COLO668 (cell line): Measurements from ENCODE around the gene SUV39H2.
"Not testable (repeated sequence)": the region's sequence is repeated elsewhere in the genome, so short reads cannot be mapped to it uniquely, and the experiment has no call there.

Source experiments
- DNase-seq: peaks from one replicate; lab custom pipeline; 2025; ENCODE audit not compliant: unreplicated experiment; lab: John Stamatoyannopoulos, UW

SUV39H2 gene, protein sequence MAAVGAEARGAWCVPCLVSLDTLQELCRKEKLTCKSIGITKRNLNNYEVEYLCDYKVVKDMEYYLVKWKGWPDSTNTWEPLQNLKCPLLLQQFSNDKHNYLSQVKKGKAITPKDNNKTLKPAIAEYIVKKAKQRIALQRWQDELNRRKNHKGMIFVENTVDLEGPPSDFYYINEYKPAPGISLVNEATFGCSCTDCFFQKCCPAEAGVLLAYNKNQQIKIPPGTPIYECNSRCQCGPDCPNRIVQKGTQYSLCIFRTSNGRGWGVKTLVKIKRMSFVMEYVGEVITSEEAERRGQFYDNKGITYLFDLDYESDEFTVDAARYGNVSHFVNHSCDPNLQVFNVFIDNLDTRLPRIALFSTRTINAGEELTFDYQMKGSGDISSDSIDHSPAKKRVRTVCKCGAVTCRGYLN

DNA sequence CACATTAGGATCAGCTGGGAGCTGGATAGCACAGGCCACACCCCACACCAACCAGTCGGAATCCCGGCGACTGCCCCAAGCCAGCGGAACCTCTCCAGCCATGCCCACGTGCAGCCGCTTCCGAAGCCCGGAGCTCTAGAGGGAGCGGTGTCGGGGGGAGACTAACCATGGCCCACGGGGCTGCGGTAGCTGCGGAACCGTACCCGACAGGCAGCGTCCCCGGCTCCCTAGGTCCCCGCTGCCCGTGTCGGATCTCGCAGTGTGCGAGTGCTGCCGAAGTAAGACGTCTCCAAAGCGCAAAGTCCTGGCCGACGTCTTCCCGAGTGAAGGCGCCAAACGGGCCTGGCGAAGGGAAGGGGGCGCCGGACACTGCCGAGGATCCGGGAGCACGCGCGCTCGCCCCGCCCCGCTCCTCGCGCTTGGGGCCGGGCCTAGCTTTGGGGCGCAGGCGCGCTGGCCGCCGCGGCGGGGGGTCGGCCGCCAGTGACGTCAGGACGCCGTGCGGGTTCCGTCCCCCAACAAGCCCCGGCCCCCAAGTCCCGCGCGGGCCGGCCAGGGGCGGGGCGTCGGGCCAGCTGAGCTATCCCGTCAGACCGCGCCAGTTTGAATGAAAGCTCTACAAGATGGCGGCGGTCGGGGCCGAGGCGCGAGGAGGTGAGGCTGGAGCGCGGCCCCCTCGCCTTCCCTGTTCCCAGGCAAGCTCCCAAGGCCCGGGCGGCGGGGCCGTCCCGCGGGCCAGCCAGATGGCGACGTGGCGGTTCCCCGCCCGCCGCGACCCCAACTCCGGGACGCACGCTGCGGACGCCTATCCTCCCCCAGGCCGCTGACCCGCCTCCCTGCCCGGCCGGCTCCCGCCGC lies at the start of gene SUV39H2:
Gene SUV39H2, plus strand, starts transcription at position 601 of the 858 bp plus-strand sequence. Its CDS starts 23 bp downstream, at position 624.
- DNase-seq = peak; percentile 92

DNA sequence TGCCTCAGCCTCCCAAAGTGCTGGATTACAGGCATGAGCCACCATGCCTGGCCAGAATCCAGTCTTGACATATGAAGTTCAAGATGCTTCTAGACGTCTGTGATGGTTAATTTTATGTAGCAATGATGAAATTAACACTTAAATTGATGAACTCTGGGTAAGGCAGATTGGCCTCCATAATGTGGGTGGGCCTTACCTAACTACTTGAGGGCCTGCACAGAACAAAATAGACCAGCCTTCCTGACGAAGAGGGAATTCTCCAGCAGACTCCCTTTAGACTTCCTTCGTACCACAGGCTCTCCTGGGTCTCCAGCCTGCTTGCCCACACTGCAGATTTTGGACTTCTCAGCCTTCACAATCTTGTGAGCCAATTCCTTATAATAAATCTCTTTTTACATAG lies 45.6 kb upstream of the SUV39H2 start:
- DNase-seq = no peak

DNA sequence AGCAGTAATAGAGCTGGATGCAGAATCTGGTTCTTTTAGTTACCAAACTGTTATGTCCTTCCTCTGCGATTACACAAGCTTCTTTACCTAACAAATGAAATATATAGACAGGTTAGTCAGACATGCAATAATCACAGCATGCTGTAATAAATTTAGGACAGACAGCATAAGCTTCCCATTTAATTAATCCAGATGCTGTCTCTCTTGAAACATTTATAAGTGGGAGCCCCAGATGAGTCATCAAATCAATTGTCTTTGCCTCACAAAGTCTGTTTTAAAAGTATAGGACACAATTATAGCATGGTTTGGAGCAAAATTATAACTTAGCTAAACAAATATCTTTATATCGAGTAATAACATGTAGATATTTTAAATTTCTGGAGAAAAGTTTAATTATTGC lies 42.5 kb upstream of the SUV39H2 start:
- DNase-seq = no peak

- no peak for DNase-seq
Measured at GRCh38 chr10:14837003-14837756, 41.5 kb upstream of the SUV39H2 start.

DNA sequence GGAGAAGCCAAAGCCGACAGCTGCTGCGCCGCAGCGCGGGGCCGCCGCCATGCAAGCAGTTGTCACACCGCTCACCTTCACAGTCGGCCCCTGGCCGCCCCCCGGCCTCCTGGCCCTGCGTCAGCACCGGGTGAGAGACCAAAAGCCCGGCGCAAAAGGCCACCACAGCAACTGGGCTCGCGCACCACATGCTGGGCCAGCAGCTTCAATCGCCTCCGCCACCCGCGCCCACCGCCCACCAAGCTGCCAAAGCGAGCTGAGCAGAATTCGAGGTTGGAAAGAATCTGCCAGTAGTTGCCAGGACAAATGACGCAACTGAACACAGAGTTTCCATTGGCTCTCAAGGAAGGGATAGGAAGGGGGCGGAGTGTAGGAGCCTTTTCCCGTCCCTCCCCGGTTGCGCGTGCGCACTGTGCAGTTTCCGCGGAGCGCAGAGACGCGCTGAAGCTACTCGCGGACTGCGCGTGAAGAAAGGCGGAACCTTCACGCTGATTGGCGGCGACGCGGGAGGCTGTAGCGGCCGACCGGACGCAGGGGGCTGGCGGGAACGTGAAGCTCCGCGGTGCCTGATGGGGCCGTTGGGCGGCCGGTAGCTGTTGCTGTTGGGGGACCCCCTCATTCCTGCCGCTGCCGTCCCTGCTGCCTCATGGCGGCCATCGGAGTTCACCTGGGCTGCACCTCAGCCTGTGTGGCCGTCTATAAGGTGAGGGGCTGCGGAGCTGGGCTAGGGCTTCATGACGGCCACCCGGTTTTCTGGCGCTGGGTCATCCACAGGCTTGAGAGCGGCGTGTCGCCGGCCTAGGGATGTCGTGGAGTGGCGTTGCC lies 40.7 kb upstream of the SUV39H2 start, which contains the start of the genes CDNF, HSPA14 and MSANTD7:
Gene CDNF, minus strand, starts transcription at position 281 of the 825 bp plus-strand sequence. Its CDS starts 91 bp downstream, at position 190.
Gene HSPA14, plus strand, starts transcription at position 550 of the 825 bp plus-strand sequence. Its CDS starts 97 bp downstream, at position 647.
Gene MSANTD7, plus strand, starts transcription at position 550 of the 825 bp plus-strand sequence. CDS start 3,979 bp downstream, outside the sequence.
- DNase-seq = peak; percentile 96

DNA sequence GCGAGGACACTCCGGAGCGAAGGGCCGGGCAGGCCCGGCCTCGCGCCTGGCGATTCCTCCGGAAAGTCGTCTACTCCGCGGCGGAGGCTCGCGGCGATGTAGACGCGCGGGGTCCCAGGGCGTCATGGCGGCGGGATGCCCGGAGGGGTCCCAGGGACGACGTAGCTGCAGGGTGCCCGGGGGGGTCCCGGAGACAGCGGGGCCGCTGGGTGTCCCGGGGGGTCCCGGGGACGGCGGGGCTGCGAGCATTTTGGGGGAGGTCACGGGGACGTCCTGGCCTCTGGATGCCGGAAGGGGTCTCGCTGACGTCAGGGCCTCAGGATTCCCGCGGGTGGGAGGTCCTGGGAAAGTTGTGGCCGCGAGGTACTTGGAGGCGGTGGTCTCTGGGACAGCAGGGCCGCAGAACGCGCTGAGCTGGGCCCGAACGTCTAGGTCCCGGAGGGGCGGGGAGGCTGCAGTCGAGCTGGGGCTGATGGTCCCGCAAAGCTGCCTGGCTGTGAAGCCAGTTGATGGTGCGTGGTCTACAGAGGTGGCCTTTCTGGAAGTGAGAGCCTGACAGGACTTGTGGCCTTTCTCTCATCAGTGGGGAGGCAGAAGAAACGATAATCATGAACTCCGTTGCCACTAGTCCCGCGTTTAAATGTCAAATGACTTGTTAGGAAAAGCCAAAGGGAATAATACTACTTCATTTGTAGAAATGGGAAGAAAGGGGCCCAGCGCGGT lies 39.9 kb upstream of the SUV39H2 start:
- peak; percentile 24 for DNase-seq

- peak; percentile 13 for DNase-seq
Measured at GRCh38 chr10:14839305-14839695, 39.4 kb upstream of the SUV39H2 start.

DNA sequence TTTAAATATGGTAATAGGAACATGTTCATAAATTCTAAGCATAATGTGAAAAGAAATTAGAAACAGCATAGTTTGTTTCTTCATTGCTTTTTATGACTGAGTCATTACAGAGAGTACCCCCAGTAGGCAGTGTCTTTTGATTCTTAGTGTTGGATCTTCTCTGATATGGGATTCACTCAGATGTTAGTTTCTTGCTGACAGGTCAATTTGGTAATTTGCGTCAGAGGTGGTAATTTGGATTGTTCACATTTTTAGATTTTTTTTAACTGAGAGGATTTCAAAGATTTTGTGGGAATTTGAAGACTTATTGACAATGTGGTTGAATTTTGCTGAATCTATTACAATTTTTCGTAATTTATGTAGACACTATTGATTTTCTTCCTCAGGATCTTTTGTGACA lies 38.5 kb upstream of the SUV39H2 start:
- DNase-seq = no peak

- DNase-seq = no peak
Measured at GRCh38 chr10:14843327-14843988, 35.2 kb upstream of the SUV39H2 start.

DNA sequence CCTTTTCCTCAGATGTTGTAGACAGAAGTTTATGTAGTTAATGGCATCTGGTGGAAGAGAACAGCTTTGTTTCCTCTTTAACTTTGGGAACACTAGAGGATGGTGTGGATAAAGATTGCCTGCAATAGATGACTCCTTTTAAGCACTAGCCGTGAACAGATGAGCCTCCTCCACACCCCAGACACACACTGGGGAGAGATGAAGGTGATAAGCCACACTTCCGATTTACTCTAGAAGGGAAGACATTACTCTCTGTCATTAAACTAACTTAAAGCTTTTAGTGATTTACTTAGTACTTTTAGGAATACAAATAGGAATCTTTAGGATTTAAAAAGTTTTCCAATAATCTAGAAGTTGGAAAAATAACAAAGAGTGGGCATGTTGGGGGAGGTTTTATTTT lies 33.7 kb upstream of the SUV39H2 start:
- no peak for DNase-seq

GRCh38 chr10:14852236-14852635 lies 26.4 kb upstream of the SUV39H2 start:
- DNase-seq = no peak

GRCh38 chr10:14855453-14855852 lies 23.2 kb upstream of the SUV39H2 start:
- DNase-seq = no peak

DNA sequence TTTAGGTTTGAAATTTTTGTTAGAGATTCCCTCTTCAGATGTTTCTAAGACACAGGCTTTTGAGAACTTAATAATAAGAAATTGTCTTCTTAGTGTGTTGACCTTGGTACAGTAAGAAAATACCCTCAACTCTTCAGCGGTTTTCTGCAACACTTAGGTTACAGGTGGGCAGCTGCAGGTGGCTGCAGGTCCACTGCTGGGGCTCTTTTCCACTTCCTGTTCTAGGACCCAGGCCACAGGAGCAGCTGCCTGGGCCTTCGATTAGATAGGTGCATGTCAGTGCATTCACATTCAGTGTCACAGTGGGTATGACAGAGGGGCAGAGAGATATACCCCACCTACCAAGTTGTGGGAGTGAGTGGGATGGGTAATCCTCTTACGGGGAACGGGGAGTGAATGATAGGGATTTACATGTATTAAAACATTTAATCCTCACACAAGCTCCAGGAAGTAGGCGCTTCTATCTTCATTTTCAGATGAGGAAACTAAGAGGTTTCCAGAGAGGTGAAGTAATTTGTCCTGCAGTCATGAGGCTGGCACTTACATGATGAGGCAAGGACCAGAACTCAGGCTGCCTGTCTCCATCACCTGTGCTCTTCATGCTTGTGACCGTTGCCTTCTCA lies 20.2 kb upstream of the SUV39H2 start:
- DNase-seq = no peak

GRCh38 chr10:14859043-14859442 lies 19.6 kb upstream of the SUV39H2 start:
- no peak for DNase-seq

DNA sequence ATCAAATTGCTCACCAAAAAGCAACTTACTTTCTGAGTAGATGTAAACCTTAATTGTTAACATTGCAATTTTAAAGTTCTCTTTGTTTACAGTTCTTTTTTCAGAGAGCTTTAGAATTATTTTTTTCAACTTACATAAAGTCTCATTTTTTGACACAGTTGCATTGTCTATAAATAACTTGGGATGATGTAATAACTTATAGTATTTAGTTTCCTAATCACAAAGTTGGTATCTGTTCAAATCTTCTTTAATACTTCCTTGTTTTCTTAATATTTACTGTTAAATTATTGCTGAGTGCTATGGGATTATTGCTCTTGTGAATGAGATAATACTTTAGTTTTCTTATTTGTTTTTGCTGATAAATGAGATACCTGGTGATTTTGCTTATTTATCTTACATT lies 18.9 kb upstream of the SUV39H2 start:
- no peak for DNase-seq

DNA sequence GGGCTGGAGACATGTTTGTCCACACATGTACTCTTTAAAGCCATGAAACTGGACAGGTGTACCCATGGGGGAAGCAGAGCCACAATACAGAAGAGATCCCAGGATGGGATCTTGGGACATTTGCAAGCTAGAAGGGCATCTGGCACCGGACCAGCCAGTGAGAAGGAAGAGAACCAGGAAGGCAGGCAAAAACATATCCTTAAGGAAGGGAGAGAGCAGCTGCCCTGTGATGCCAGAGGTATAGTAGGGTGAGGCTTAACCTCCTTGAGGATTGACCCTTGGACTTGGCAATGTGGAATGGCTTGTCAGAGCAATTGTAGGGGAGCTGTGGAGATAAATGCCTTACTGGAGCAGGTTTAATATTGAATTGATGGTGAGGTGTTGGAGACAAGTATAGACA lies 17.9 kb upstream of the SUV39H2 start:
- DNase-seq = no peak

DNA sequence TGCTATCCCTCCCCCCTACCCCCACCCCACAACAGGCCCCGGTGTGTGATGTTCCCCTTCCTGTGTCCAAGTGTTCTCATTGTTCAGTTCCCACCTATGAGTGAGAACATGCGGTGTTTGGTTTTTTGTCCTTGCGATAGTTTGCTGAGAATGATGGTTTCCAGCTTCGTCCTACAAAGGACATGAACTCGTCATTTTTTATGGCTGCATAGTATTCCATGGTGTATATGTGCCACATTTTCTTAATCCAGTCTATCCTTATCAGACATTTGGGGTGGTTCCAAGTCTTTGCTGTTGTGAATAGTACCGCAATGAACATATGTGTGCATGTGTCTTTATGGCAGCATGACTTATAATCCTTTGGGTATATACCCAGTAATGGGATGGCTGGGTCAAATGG lies 14.2 kb upstream of the SUV39H2 start:
- DNase-seq = not testable (repeated sequence)

GRCh38 chr10:14864871-14865270 lies 13.8 kb upstream of the SUV39H2 start:
- not testable (repeated sequence) for DNase-seq
